T-cell (primary cell): ENCODE data around the gene JUN. TPM values are rescaled to one million over a fixed set of nuclear protein-coding genes. Genes with fewer than 3 reads are reported as not detected.

Experiments used
- ATAC-seq, 4 experiments: fragments of 200-7000 bp in 3 of 4; fragments of 150-1000 bp in 1 of 4; cut with Tn5 transposase; replicated peaks in 1 of 4; 1 replicate in 3 of 4; 2 replicates in 1 of 4; pipeline ENCODE4 v1.10.0; 2021; ENCODE audit warnings: moderate library complexity in 3 of 4, mild to moderate bottlenecking in 2 of 4, moderate number of reproducible peaks in 1 of 4
- CTCF ChIA-PET, 2 donors: fragments of 300-600 bp; sonication (Branson Sonifier 250); formaldehyde crosslinking; loops; one replicate each; lab custom pipeline; 2022; ENCODE audit warnings: antibody characterized with exemption in 2 of 2; lab: Charles Lee
- POLR2A ChIA-PET, 2 donors: fragments of 300-600 bp; sonication (Branson Sonifier 250); formaldehyde crosslinking; loops; one replicate each; lab custom pipeline; 2022; ENCODE audit warnings: antibody characterized with exemption in 2 of 2; lab: Charles Lee
- DNase-seq, 35 experiments: peaks; one replicate each; pipeline versions ENCODE4 v3.0.0 to v3.0.0-alpha.2; 2013 to 2023
- H3K27ac ChIP-seq: one replicate; pipeline ENCODE4 v1.5.1; 2013; ENCODE audit warnings: low read length
- H3K27me3 ChIP-seq, 2 experiments: replicated peaks in 1 of 2; 1 replicate in 1 of 2; 2 replicates in 1 of 2; pipeline versions ENCODE4 v1.6.1 to v1.7.0; 2013; ENCODE audit warnings: low read length in 1 of 2, mixed read lengths in 1 of 2; ENCODE audit not compliant: control insufficient read depth in 2 of 2, insufficient read depth in 2 of 2; ENCODE audit errors: extremely low read depth in 1 of 2
- H3K36me3 ChIP-seq, 2 donors: 1 replicate in 1 of 2; 2 replicates in 1 of 2; pipeline versions ENCODE4 v1.6.1 to v1.7.0; 2013; ENCODE audit warnings: low read length in 1 of 2; ENCODE audit not compliant: control insufficient read depth in 2 of 2, insufficient read depth in 1 of 2; ENCODE audit errors: extremely low read depth in 1 of 2
- H3K4me1 ChIP-seq, 2 experiments: 1 replicate in 1 of 2; 2 replicates in 1 of 2; pipeline versions ENCODE4 v1.6.1 to v1.7.0; 2013; ENCODE audit warnings: low read length in 2 of 2, mixed read lengths in 1 of 2; ENCODE audit not compliant: insufficient read depth in 2 of 2, control insufficient read depth in 1 of 2; ENCODE audit errors: extremely low read depth in 1 of 2
- H3K4me3 ChIP-seq, 2 donors: 1 replicate in 1 of 2; 2 replicates in 1 of 2; pipeline versions ENCODE4 v1.5.1 to v1.7.0; 2013; ENCODE audit warnings: mild to moderate bottlenecking in 2 of 2, low read length in 1 of 2, moderate library complexity in 1 of 2; ENCODE audit not compliant: control insufficient read depth in 1 of 2; ENCODE audit errors: extremely low read depth in 1 of 2
- H3K9me3 ChIP-seq: 2 replicates; pipeline ENCODE4 v1.7.0; 2013
- H3K27ac Mint-ChIP-seq, 2 donors: one replicate each; pipeline ENCODE4 v1.8.0; 2020 to 2021; ENCODE audit warnings: mild to moderate bottlenecking in 2 of 2, mixed read lengths in 2 of 2
- H3K27me3 Mint-ChIP-seq, 2 donors: one replicate each; pipeline ENCODE4 v1.8.0; 2021 to 2022; ENCODE audit warnings: mixed read lengths in 2 of 2
- H3K36me3 Mint-ChIP-seq: one replicate; pipeline ENCODE4 v1.8.0; 2021; ENCODE audit warnings: mixed read lengths
- H3K4me1 Mint-ChIP-seq, 3 donors: one replicate each; pipeline ENCODE4 v1.8.0; 2020 to 2022; ENCODE audit warnings: mixed read lengths in 3 of 3, mild to moderate bottlenecking in 1 of 3
- H3K4me3 Mint-ChIP-seq, 3 donors: one replicate each; pipeline ENCODE4 v1.8.0; 2020 to 2022; ENCODE audit warnings: mild to moderate bottlenecking in 3 of 3, mixed read lengths in 3 of 3, moderate library complexity in 3 of 3
- H3K9me3 Mint-ChIP-seq, 3 donors: one replicate each; pipeline ENCODE4 v1.8.0; 2020 to 2022; ENCODE audit warnings: mixed read lengths in 3 of 3
- WGBS: methylation state at CpG from one replicate; pipeline ENCODE4 v1.1.5; 2013; ENCODE audit warnings: missing lambda C conversion rate; ENCODE audit not compliant: insufficient coverage; 5-methylcytosine and 5-hydroxymethylcytosine counted together
- total RNA-seq, 35 experiments: library from RNA in 6 of 35; stranded (reverse) in 6 of 35; fragments of 120-200 nt in 1 of 35; gene quantifications; one replicate each; pipeline versions ENCODE4 v1.2.1 to v1.2.4 and lab custom pipeline; 2013 to 2026

JUN gene
- total RNA-seq, 5 donors from 2014 or later (not counting 1 experiment from before 2014, with no cell fraction given) = 43.2 to 1,335 (median 56.6) TPM

GRCh38 chr1:58786927-58787245, 3.0 kb upstream of the JUN start:
- no peak for ATAC-seq
- Mint-ChIP-seq H3K27ac (peak overlapping the region; percentile 50 to 98), H3K36me3 (peaks cover 43% of the 10 kb centered on the region), H3K4me1 (peaks cover 45 to 49% (median 49%) of the 10 kb centered on the region in 3 donors), H3K27me3 (peaks cover 0 to 2% of the 10 kb centered on the region in 2 donors), H3K4me3 (peak overlapping the region in 2 of 3 donors; percentile 97 to 98), H3K9me3 (peaks cover 5 to 11% (median 7%) of the 10 kb centered on the region in 3 donors)
- Histone ChIP-seq H3K4me1 (peaks cover 3 to 22% of the 10 kb centered on the region in 2 experiments), H3K27ac (no peak overlapping the region), H3K4me3 (no peak overlapping the region), H3K27me3 (peaks cover 0 to 4% of the 10 kb centered on the region in 2 experiments), H3K36me3 (no peaks in the 10 kb centered on the region), H3K9me3 (no peaks in the 10 kb centered on the region)
- POLR2A ChIA-PET = no interaction called here
- CTCF ChIA-PET = no interaction called here
- no peak for DNase-seq
- 75% methylated on average over 2 of the region's 2 CpGs for WGBS

GRCh38 chr1:58786184-58786926, 2.5 kb upstream of the JUN start:
- CTCF ChIA-PET = no interaction called here
- Histone ChIP-seq H3K27ac (peak overlapping the region; percentile 100), H3K4me3 (no peak overlapping the region), H3K9me3 (no peaks in the 10 kb centered on the region), H3K4me1 (peaks cover 5 to 27% of the 10 kb centered on the region in 2 experiments), H3K36me3 (no peaks in the 10 kb centered on the region), H3K27me3 (peaks cover 0 to 7% of the 10 kb centered on the region in 2 experiments)
- H3K9me3 Mint-ChIP-seq = peaks cover 5 to 11% (median 7%) of the 10 kb centered on the region in 3 donors
- H3K27me3 Mint-ChIP-seq = peaks cover 0 to 2% of the 10 kb centered on the region in 2 donors
- POLR2A ChIA-PET = interaction anchor here in 1 of 2 donors (1.1 kb wide), 1 partner anchor 510 kb away, joined by 4 read pairs; no protein-coding TSS in a partner anchor
- H3K4me1 Mint-ChIP-seq = peaks cover 48 to 54% (median 53%) of the 10 kb centered on the region in 3 donors
- H3K4me3 Mint-ChIP-seq = peak overlapping the region; percentile 95 to 98 (median 97)
- WGBS = 89% methylated on average over 3 of the region's 6 CpGs
- peak overlapping the region; percentile 96 to 98 for H3K27ac Mint-ChIP-seq
- DNase-seq (peak in 1 of 35 experiments; percentile 10), ATAC-seq (no peak)
- H3K36me3 Mint-ChIP-seq = peaks cover 44% of the 10 kb centered on the region

GRCh38 chr1:58785442-58786058, 1.7 kb upstream of the JUN start:
- no peaks in the 10 kb centered on the region for H3K9me3 ChIP-seq
- peaks cover 46 to 52% (median 47%) of the 10 kb centered on the region in 3 donors for H3K4me1 Mint-ChIP-seq
- ChIA-PET POLR2A (interaction anchor here (0.5 to 1.1 kb wide), 3 partner anchors 100 to 916 kb away, joined by 4 to 7 read pairs (median 4); no protein-coding TSS in a partner anchor), CTCF (interaction anchor here in 1 of 2 donors (0.6 kb wide), 1 partner anchor 158 kb away, joined by 3 read pairs; no protein-coding TSS in a partner anchor)
- peak overlapping the region; percentile 95 to 98 (median 97) for H3K4me3 Mint-ChIP-seq
- H3K36me3 ChIP-seq = no peaks in the 10 kb centered on the region
- H3K27me3 ChIP-seq = peaks cover 0 to 7% of the 10 kb centered on the region in 2 experiments
- H3K27ac Mint-ChIP-seq = peak overlapping the region; percentile 96 to 98
- peaks cover 5 to 28% of the 10 kb centered on the region in 2 experiments for H3K4me1 ChIP-seq
- H3K4me3 ChIP-seq = peak overlapping the region; percentile 94 to 99
- peak overlapping the region; percentile 100 for H3K27ac ChIP-seq
- 7% methylated on average over 8 of the region's 14 CpGs for WGBS
- H3K36me3 Mint-ChIP-seq = peaks cover 37% of the 10 kb centered on the region
- peaks cover 0 to 2% of the 10 kb centered on the region in 2 donors for H3K27me3 Mint-ChIP-seq
- H3K9me3 Mint-ChIP-seq = peaks cover 5 to 11% (median 7%) of the 10 kb centered on the region in 3 donors
- ATAC-seq (no peak), DNase-seq (peak in 32 of 35 experiments; percentile 4 to 74 (median 24))

- no peaks in the 10 kb centered on the region for H3K36me3 ChIP-seq
- peak; percentile 75 to 96 (median 92) for DNase-seq
- Mint-ChIP-seq H3K4me1 (peaks cover 40 to 52% (median 46%) of the 10 kb centered on the region in 3 donors), H3K9me3 (peaks cover 5 to 11% (median 7%) of the 10 kb centered on the region in 3 donors), H3K36me3 (peaks cover 34% of the 10 kb centered on the region), H3K27me3 (peaks cover 0 to 2% of the 10 kb centered on the region in 2 donors), H3K27ac (peak overlapping the region; percentile 96 to 98), H3K4me3 (peak overlapping the region; percentile 95 to 98 (median 97))
- H3K27me3 ChIP-seq = peaks cover 0 to 7% of the 10 kb centered on the region in 2 experiments
- 0% methylated on average over 37 of the region's 56 CpGs for WGBS
- ChIA-PET POLR2A (interaction anchor here in 1 of 2 donors (0.6 kb wide), 1 partner anchor 917 kb away, joined by 7 read pairs; no protein-coding TSS in a partner anchor), CTCF (interaction anchor here (0.6 to 0.7 kb wide), 2 partner anchors 158 to 184 kb away, joined by 3 read pairs; no protein-coding TSS in a partner anchor)
- H3K9me3 ChIP-seq = no peaks in the 10 kb centered on the region
- peak; percentile 22 to 29 (median 28) for ATAC-seq
- peak overlapping the region; percentile 100 for H3K27ac ChIP-seq
- H3K4me3 ChIP-seq = peak overlapping the region; percentile 94 to 99
- H3K4me1 ChIP-seq = peaks cover 5 to 28% of the 10 kb centered on the region in 2 experiments
Measured at GRCh38 chr1:58784758-58785441, 1.1 kb upstream of the JUN start.

- WGBS = under 1% methylated on average over 78 of the region's 86 CpGs
- Histone ChIP-seq H3K4me1 (peaks cover 5 to 28% of the 10 kb centered on the region in 2 experiments), H3K27ac (peak overlapping the region; percentile 100), H3K36me3 (no peaks in the 10 kb centered on the region), H3K4me3 (peak overlapping the region; percentile 95 to 99), H3K27me3 (peaks cover 0 to 7% of the 10 kb centered on the region in 2 experiments), H3K9me3 (no peaks in the 10 kb centered on the region)
- H3K27me3 Mint-ChIP-seq = peaks cover 0 to 2% of the 10 kb centered on the region in 2 donors
- ChIA-PET POLR2A (interaction anchor here (0.6 to 1.5 kb wide), 17 partner anchors 11 to 1031 kb away, joined by 3 to 7 read pairs (median 3); partner anchors contain the start of genes HOOK1 (in 1 of the 2) and OMA1 (in 1 of the 2)), CTCF (interaction anchor here (0.5 to 0.6 kb wide), 3 partner anchors 11 to 116 kb away, joined by 3 to 4 read pairs (median 3); no protein-coding TSS in a partner anchor)
- peaks cover 36 to 45% (median 38%) of the 10 kb centered on the region in 3 donors for H3K4me1 Mint-ChIP-seq
- peaks cover 23% of the 10 kb centered on the region for H3K36me3 Mint-ChIP-seq
- H3K27ac Mint-ChIP-seq = peak overlapping the region; percentile 96 to 98
- peaks cover 5 to 8% (median 5%) of the 10 kb centered on the region in 3 donors for H3K9me3 Mint-ChIP-seq
- DNase-seq (peak in 33 of 35 experiments; percentile 1 to 65 (median 41)), ATAC-seq (peak in 3 of 4 experiments; percentile 5 to 9 (median 8))
- peak overlapping the region; percentile 95 to 98 (median 97) for H3K4me3 Mint-ChIP-seq
Measured at GRCh38 chr1:58783090-58783992, 506 bp downstream of the JUN start.
